H9 (cell line): ENCODE measurements around the gene SFXN2. TPM values are rescaled to one million over a fixed set of nuclear protein-coding genes. Genes with fewer than 3 reads are reported as not detected.

Source experiments
- DNase-seq: peaks from one replicate; pipeline ENCODE4 v3.0.0-alpha.2; 2017
- H2AFZ ChIP-seq: one replicate; pipeline ENCODE4 v1.6.1; 2013; ENCODE audit warnings: mild to moderate bottlenecking, low read length, control low read depth, moderate library complexity
- H2AK5ac ChIP-seq: 2 replicates; pipeline ENCODE4 v1.6.1; 2013; ENCODE audit warnings: low read length, control low read depth, mixed read lengths; ENCODE audit not compliant: insufficient read length
- H2BK120ac ChIP-seq: one replicate; pipeline ENCODE4 v1.6.1; 2013; ENCODE audit warnings: low read depth, mild to moderate bottlenecking, low read length, control low read depth, inconsistent platforms; ENCODE audit not compliant: poor library complexity, severe bottlenecking
- H2BK12ac ChIP-seq: 2 replicates; pipeline ENCODE4 v1.6.1; 2013; ENCODE audit warnings: low read length, control low read depth, mixed read lengths, low read depth; ENCODE audit not compliant: insufficient read length
- H2BK15ac ChIP-seq: 2 replicates; pipeline ENCODE4 v1.6.1; 2013; ENCODE audit warnings: low read depth, low read length, control low read depth
- H2BK20ac ChIP-seq: one replicate; pipeline ENCODE4 v1.6.1; 2013; ENCODE audit warnings: low read depth, mild to moderate bottlenecking, low read length, control low read depth, inconsistent platforms; ENCODE audit not compliant: poor library complexity, severe bottlenecking
- H2BK5ac ChIP-seq: 2 replicates; pipeline ENCODE4 v1.6.1; 2013; ENCODE audit warnings: low read length, control low read depth, mixed read lengths; ENCODE audit not compliant: insufficient read length
- H3K14ac ChIP-seq: 2 replicates; pipeline ENCODE4 v1.6.1; 2013; ENCODE audit warnings: low read length, control low read depth; ENCODE audit not compliant: insufficient read depth
- H3K18ac ChIP-seq: 2 replicates; pipeline ENCODE4 v1.6.1; 2013; ENCODE audit warnings: low read depth, mild to moderate bottlenecking, mixed read lengths, low read length, control low read depth; ENCODE audit not compliant: insufficient read length
- H3K23ac ChIP-seq: 2 replicates; pipeline ENCODE4 v1.6.1; 2013; ENCODE audit warnings: low read length, control low read depth, mixed read lengths, low read depth; ENCODE audit not compliant: insufficient read length
- H3K23me2 ChIP-seq: 2 replicates; pipeline ENCODE4 v1.6.1; 2013; ENCODE audit warnings: low read depth, mild to moderate bottlenecking, mixed read lengths, low read length, control low read depth; ENCODE audit not compliant: insufficient read length, poor library complexity, severe bottlenecking
- H3K27ac ChIP-seq: 2 replicates; pipeline ENCODE4 v1.5.1; 2013; ENCODE audit warnings: low read length, control low read depth, mixed read lengths, low read depth; ENCODE audit not compliant: insufficient read length
- H3K27me3 ChIP-seq: 2 replicates; pipeline ENCODE4 v1.6.1; 2013; ENCODE audit warnings: low read length, control low read depth, inconsistent platforms; ENCODE audit not compliant: insufficient read depth
- H3K4ac ChIP-seq: 2 replicates; pipeline ENCODE4 v1.6.1; 2013; ENCODE audit warnings: low read depth, mild to moderate bottlenecking, control low read depth, inconsistent platforms, low read length, moderate library complexity
- H3K4me1 ChIP-seq: 2 replicates; pipeline ENCODE4 v1.6.1; 2013; ENCODE audit warnings: low read length, control low read depth, inconsistent platforms; ENCODE audit not compliant: insufficient read depth
- H3K4me2 ChIP-seq: 2 replicates; pipeline ENCODE4 v1.6.1; 2013; ENCODE audit warnings: low read length, control low read depth, mixed read lengths; ENCODE audit not compliant: insufficient read length, insufficient read depth
- H3K56ac ChIP-seq: 2 replicates; pipeline ENCODE4 v1.6.1; 2013; ENCODE audit warnings: low read depth, mild to moderate bottlenecking, mixed read lengths, low read length, control low read depth; ENCODE audit not compliant: insufficient read length
- H3K79me1 ChIP-seq: 2 replicates; pipeline ENCODE4 v1.6.1; 2013; ENCODE audit warnings: low read depth, mild to moderate bottlenecking, moderate library complexity, low read length, control low read depth, inconsistent platforms; ENCODE audit not compliant: insufficient read depth, poor library complexity, severe bottlenecking
- H3K79me2 ChIP-seq: 2 replicates; pipeline ENCODE4 v1.6.1; 2013; ENCODE audit warnings: low read length, control low read depth, inconsistent platforms; ENCODE audit not compliant: insufficient read depth
- H3K9ac ChIP-seq: 2 replicates; pipeline ENCODE4 v1.6.1; 2013; ENCODE audit warnings: low read length, control low read depth, mixed read lengths; ENCODE audit not compliant: insufficient read length; ENCODE audit errors: extremely low read depth
- H3K9me3 ChIP-seq: one replicate; pipeline ENCODE4 v1.6.1; 2013; ENCODE audit warnings: low read depth, low read length, inconsistent platforms; ENCODE audit not compliant: control insufficient read depth
- H3T11ph ChIP-seq: one replicate; pipeline ENCODE4 v1.6.1; 2013; ENCODE audit warnings: mild to moderate bottlenecking, low read length, control low read depth, inconsistent platforms
- H4K20me1 ChIP-seq: one replicate; pipeline ENCODE4 v1.6.1; 2013; ENCODE audit not compliant: control insufficient read depth, insufficient read length, insufficient read depth
- H4K5ac ChIP-seq: 2 replicates; pipeline ENCODE4 v1.6.1; 2013; ENCODE audit warnings: low read depth, mild to moderate bottlenecking, mixed read lengths, low read length, control low read depth; ENCODE audit not compliant: insufficient read length
- H4K8ac ChIP-seq: replicated peaks from 2 replicates; pipeline ENCODE4 v1.6.1; 2013; ENCODE audit warnings: low read length, control low read depth, mixed read lengths, low read depth; ENCODE audit not compliant: insufficient read length
- H4K91ac ChIP-seq: 2 replicates; pipeline ENCODE4 v1.6.1; 2013; ENCODE audit warnings: low read depth, mild to moderate bottlenecking, moderate library complexity, mixed read lengths, low read length, control low read depth; ENCODE audit not compliant: insufficient read length
- H3K27ac Mint-ChIP-seq, 3 experiments: 2 replicates in 2 of 3; 3 replicates in 1 of 3; pipeline ENCODE4 v1.8.0; 2020 to 2021; ENCODE audit warnings: mixed read lengths in 3 of 3, mild to moderate bottlenecking in 1 of 3, moderate library complexity in 1 of 3
- H3K27me3 Mint-ChIP-seq: 2 replicates; pipeline ENCODE4 v1.8.0; 2021; ENCODE audit warnings: low read depth, mild to moderate bottlenecking, moderate library complexity, mixed read lengths
- H3K36me3 Mint-ChIP-seq, 3 experiments: 2 replicates in 2 of 3; 3 replicates in 1 of 3; pipeline ENCODE4 v1.8.0; 2020 to 2021; ENCODE audit warnings: low read depth in 3 of 3, mixed read lengths in 3 of 3; ENCODE audit not compliant: insufficient read depth in 1 of 3
- H3K4me1 Mint-ChIP-seq, 2 experiments: 2 replicates each; pipeline ENCODE4 v1.8.0; 2020; ENCODE audit warnings: mixed read lengths in 2 of 2
- H3K4me3 Mint-ChIP-seq, 2 experiments: 2 replicates in 1 of 2; 3 replicates in 1 of 2; pipeline ENCODE4 v1.8.0; 2020 to 2021; ENCODE audit warnings: mild to moderate bottlenecking in 2 of 2, mixed read lengths in 2 of 2, moderate library complexity in 1 of 2
- H3K9me3 Mint-ChIP-seq, 2 experiments: 2 replicates in 1 of 2; 3 replicates in 1 of 2; pipeline ENCODE4 v1.8.0; 2020; ENCODE audit warnings: mild to moderate bottlenecking in 2 of 2, mixed read lengths in 2 of 2, moderate library complexity in 1 of 2
- WGBS: extraction: QIAGEN DNeasy Blood & Tissue Kit; methylation state at CpG from one replicate; pipeline ENCODE4 v1.1.7; 2013; ENCODE audit warnings: missing lambda C conversion rate, low lambda C conversion rate, mixed read lengths; ENCODE audit not compliant: insufficient read length; ENCODE audit errors: extremely low coverage; 5-methylcytosine and 5-hydroxymethylcytosine counted together
- total RNA-seq: library from RNA; stranded (reverse); gene quantifications from 2 replicates; pipeline ENCODE4 v1.2.1, GENCODE V29; 2021
- TF ChIP-seq, protein P1 (sequence below): fragments of 200-600 bp; sonication (generic); conservative IDR thresholded peaks from 3 replicates; pipeline ENCODE4 v1.8.0; 2021; ENCODE audit warnings: antibody characterized with exemption, mild to moderate bottlenecking

SFXN2 gene
- total RNA-seq, 1 experiment from 2014 or later: 34.7 TPM

DNA sequence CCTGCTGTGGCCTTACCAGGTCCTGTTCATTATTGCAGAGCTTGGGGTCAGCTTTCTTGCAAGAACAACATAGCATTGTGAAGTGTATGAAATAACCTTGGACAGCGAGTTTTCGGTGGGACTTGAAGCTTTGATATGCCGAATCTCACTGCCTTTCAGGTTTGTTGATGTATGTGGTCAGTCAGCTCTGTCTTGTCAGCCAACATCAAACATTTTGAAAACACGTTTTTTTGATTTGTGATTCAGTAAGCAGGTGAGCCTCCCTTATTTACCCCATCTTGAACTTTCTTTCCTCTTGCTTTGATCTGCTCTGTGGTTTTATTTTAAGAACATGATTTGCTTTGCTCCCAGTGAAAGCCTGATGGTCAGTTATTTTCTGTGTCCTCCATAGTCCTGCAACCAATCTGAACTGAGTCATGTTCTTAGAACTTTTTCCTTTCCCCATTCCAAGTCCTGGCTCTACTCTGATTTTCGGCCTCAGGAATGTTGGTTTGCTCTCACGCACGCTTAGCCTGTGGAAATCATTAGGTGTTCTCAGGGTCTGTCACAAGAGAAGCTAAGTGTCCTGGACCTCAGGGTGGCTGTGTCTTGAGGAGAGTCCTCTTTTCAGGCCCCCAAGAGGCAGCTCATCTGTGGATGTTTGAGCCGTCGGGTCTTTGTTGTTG, 38.0 kb downstream of the SFXN2 start:
- Histone ChIP-seq H3K23me2 (no peaks in the 10 kb centered on the region), H3K23ac (no peak overlapping the region), H2BK120ac (no peak overlapping the region), H4K20me1 (no peaks in the 10 kb centered on the region), H2AK5ac (no peak overlapping the region), H2BK12ac (no peak overlapping the region), H3K18ac (no peak overlapping the region), H3K14ac (no peak overlapping the region), H4K8ac (no peak overlapping the region), H3K9me3 (no peaks in the 10 kb centered on the region), H2BK5ac (no peak overlapping the region), H3K56ac (no peak overlapping the region), H3K27ac (no peak overlapping the region), H3K79me2 (no peaks in the 10 kb centered on the region), H4K5ac (no peak overlapping the region), H2BK15ac (no peak overlapping the region), H3K79me1 (no peaks in the 10 kb centered on the region), H3T11ph (no peak overlapping the region), H3K9ac (no peak overlapping the region), H2BK20ac (no peak overlapping the region), H3K4me1 (no peaks in the 10 kb centered on the region), H4K91ac (no peak overlapping the region), H3K4ac (no peak overlapping the region), H3K27me3 (no peaks in the 10 kb centered on the region), H2AFZ (no peak overlapping the region), H3K4me2 (no peak overlapping the region)
- no peak overlapping the region for H3K4me3 Mint-ChIP-seq
- TF ChIP-seq, protein P1, sequence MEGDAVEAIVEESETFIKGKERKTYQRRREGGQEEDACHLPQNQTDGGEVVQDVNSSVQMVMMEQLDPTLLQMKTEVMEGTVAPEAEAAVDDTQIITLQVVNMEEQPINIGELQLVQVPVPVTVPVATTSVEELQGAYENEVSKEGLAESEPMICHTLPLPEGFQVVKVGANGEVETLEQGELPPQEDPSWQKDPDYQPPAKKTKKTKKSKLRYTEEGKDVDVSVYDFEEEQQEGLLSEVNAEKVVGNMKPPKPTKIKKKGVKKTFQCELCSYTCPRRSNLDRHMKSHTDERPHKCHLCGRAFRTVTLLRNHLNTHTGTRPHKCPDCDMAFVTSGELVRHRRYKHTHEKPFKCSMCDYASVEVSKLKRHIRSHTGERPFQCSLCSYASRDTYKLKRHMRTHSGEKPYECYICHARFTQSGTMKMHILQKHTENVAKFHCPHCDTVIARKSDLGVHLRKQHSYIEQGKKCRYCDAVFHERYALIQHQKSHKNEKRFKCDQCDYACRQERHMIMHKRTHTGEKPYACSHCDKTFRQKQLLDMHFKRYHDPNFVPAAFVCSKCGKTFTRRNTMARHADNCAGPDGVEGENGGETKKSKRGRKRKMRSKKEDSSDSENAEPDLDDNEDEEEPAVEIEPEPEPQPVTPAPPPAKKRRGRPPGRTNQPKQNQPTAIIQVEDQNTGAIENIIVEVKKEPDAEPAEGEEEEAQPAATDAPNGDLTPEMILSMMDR: no peak
- H3K27me3 Mint-ChIP-seq: no peaks in the 10 kb centered on the region
- no CpG with 5 or more reads among the region's 9 CpGs for WGBS
- H3K4me1 Mint-ChIP-seq: peaks cover 6 to 15% of the 10 kb centered on the region in 2 experiments; a peak in 3 of 4 replicates
- peaks cover 0 to 2% (median 0%) of the 10 kb centered on the region in 3 experiments; a peak in 1 of 7 replicates for H3K36me3 Mint-ChIP-seq
- peaks cover 0 to 3% of the 10 kb centered on the region in 2 experiments; a peak in 2 of 5 replicates for H3K9me3 Mint-ChIP-seq
- no peak for DNase-seq
- no peak overlapping the region; a peak in 1 of 7 replicates for H3K27ac Mint-ChIP-seq
